AG08395 (cell line): ENCODE data around the gene ADD3.

ENCODE experiments used
- DNase-seq: peaks from one replicate; pipeline ENCODE4 v3.0.0; 2012; ENCODE audit warnings: mixed read lengths, low spot score

ADD3 gene

GRCh38 chr10:110007701-110008517, at the start of gene ADD3:
Gene ADD3, plus strand, starts transcription at chr10:110007984. Its CDS starts 92,670 bp downstream, at chr10:110100654.
- peak; percentile 98 for DNase-seq

- no peak for DNase-seq
These were observed 49.7 kb upstream of the ADD3 start for GRCh38 chr10:109958059-109958458.

GRCh38 chr10:109959259-109960145, 48.3 kb upstream of the ADD3 start:
- DNase-seq = no peak

GRCh38 chr10:109960682-109961081, 47.1 kb upstream of the ADD3 start:
- DNase-seq = no peak

GRCh38 chr10:109961174-109962001, 46.4 kb upstream of the ADD3 start:
- no peak for DNase-seq

- no peak for DNase-seq
These were observed 45.5 kb upstream of the ADD3 start for GRCh38 chr10:109962247-109962646.

- peak; percentile 58 for DNase-seq
These were observed 44.3 kb upstream of the ADD3 start for GRCh38 chr10:109963439-109963838.

- no peak for DNase-seq
These were observed 43.5 kb upstream of the ADD3 start for GRCh38 chr10:109964318-109964717.

GRCh38 chr10:109966961-109967738, 40.6 kb upstream of the ADD3 start:
- no peak for DNase-seq

GRCh38 chr10:109967739-109968088, 40.1 kb upstream of the ADD3 start:
- no peak for DNase-seq

GRCh38 chr10:109968953-109969759, 38.6 kb upstream of the ADD3 start:
- DNase-seq = no peak

- no peak for DNase-seq
These were observed 37.9 kb upstream of the ADD3 start for GRCh38 chr10:109969760-109970346.

- DNase-seq = no peak
These were observed 36.1 kb upstream of the ADD3 start for GRCh38 chr10:109971634-109972033.

- DNase-seq = no peak
These were observed 35.3 kb upstream of the ADD3 start for GRCh38 chr10:109972372-109973001.

- no peak for DNase-seq
These were observed 34.4 kb upstream of the ADD3 start for GRCh38 chr10:109973326-109973829.

- no peak for DNase-seq
These were observed 33.1 kb upstream of the ADD3 start for GRCh38 chr10:109974504-109975191.

- no peak for DNase-seq
These were observed 32.3 kb upstream of the ADD3 start for GRCh38 chr10:109975244-109976190.

- DNase-seq = no peak
These were observed 31.1 kb upstream of the ADD3 start for GRCh38 chr10:109976681-109977080.
